Stimulated activated CD8-positive, alpha-beta memory T cell treated with anti-CD3 and anti-CD28 coated beads, Interleukin-2, amount 100 ng/mL, for 1 hour (primary cell): ENCODE measurements around the gene RNF114.
A peak's percentile ranks its signal among the peaks of the same experiment; 100 is the strongest.

Source experiments
- DNase-seq, 2 donors: peaks; one replicate each; pipeline ENCODE4 v3.0.0-alpha.2; 2020; ENCODE audit warnings: low read depth in 2 of 2

The RNF114 gene

GRCh38 chr20:49904440-49905214, 31.6 kb upstream of the RNF114 start:
- DNase-seq, result no peak

- no peak for DNase-seq
Measured at GRCh38 chr20:49905415-49906091, 30.6 kb upstream of the RNF114 start.

- no peak for DNase-seq
Measured at GRCh38 chr20:49906101-49906604, 30.0 kb upstream of the RNF114 start.

- DNase-seq, result no peak
Measured at GRCh38 chr20:49906615-49907154, 29.5 kb upstream of the RNF114 start.

- DNase-seq, result no peak
Measured at GRCh38 chr20:49907405-49908257, 28.6 kb upstream of the RNF114 start.

- no peak for DNase-seq
Measured at GRCh38 chr20:49908258-49908565, 28.0 kb upstream of the RNF114 start.

- DNase-seq, result no peak
Measured at GRCh38 chr20:49909499-49910339, 26.5 kb upstream of the RNF114 start.

- DNase-seq, result no peak
Measured at GRCh38 chr20:49910340-49910706, 25.9 kb upstream of the RNF114 start.

GRCh38 chr20:49913399-49914047, 22.7 kb upstream of the RNF114 start:
- no peak for DNase-seq

GRCh38 chr20:49914310-49915117, 21.7 kb upstream of the RNF114 start:
- DNase-seq, result no peak

- DNase-seq, result no peak
Measured at GRCh38 chr20:49915118-49915379, 21.1 kb upstream of the RNF114 start.

- DNase-seq, result peak; percentile 79 to 92
Measured at GRCh38 chr20:49915380-49916145, 20.6 kb upstream of the RNF114 start, which contains the start of gene SPATA2. Gene SPATA2 (minus strand): TSS chr20:49915529. CDS start chr20:49908490, 7,039 bp downstream.

GRCh38 chr20:49916146-49917002, 19.8 kb upstream of the RNF114 start:
- DNase-seq, result no peak

- no peak for DNase-seq
Measured at GRCh38 chr20:49918446-49918845, 17.8 kb upstream of the RNF114 start.

GRCh38 chr20:49919009-49919408, 17.2 kb upstream of the RNF114 start:
- no peak for DNase-seq

GRCh38 chr20:49919461-49919860, 16.7 kb upstream of the RNF114 start:
- no peak for DNase-seq

- DNase-seq, result no peak
Measured at GRCh38 chr20:49924247-49924646, 11.9 kb upstream of the RNF114 start.

- DNase-seq, result no peak
Measured at GRCh38 chr20:49925901-49926454, 10.2 kb upstream of the RNF114 start.
